ENCODE data around the gene PSAPL1.

PSAPL1 gene

DNA sequence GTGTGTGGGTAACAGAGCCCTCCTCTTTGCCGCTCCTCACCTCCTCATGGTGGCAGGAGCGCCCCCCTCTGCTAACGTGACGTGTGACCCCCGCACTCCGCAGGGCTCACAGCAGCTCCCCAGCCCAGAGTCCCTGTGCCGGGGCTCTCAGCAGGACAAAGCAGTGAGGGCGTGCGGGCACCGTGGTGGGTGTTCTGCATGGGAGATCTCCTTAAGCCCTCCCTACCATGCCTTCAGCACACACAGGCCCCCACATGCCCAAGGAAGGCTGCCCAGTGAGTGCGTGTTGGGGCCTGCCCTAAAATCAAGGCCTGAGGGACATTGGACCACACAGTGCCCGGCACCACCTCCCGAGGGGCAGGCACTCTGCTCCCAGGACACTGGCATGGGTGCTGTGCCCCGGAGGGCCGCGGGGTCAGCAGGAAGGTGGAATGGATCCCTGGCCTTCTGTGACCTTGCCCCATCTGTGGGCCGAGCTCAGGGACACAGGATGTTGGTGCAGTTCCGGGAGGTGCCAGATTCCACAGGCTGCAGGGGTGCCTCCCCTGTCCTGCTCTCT lies 10.1 kb downstream of the PSAPL1 start:
- Histone ChIP-seq H4K20me1 (ENCODE audit: insufficient read depth, low read length) (no peaks in the 10 kb centered on the region; the same call in 1 of the 2 replicates), H3K79me2 (ENCODE audit: insufficient read depth, low read length) (no peaks in the 10 kb centered on the region), H2AFZ (ENCODE audit: low read depth, low read length) (no peak overlapping the region), H3K4me1 (ENCODE audit: insufficient read depth, low read length) (no peaks in the 10 kb centered on the region), H3K4me3 (ENCODE audit: low read depth in 1 of 2, low read length in 2 of 2) (no peak overlapping the region), H3K4me2 (ENCODE audit: insufficient read depth, low read length) (no peak overlapping the region), H3K9ac (ENCODE audit: low read depth, low read length) (no peak overlapping the region), H3K27ac (ENCODE audit: low read length) (no peak overlapping the region), H3K36me3 (ENCODE audit: insufficient read depth, low read length) (no peaks in the 10 kb centered on the region), H3K27me3 (ENCODE audit: insufficient read depth, low read length, poor library complexity) (no peaks in the 10 kb centered on the region), H3K9me3 (ENCODE audit: insufficient read depth, low read length, severe bottlenecking) (no peaks in the 10 kb centered on the region)
- ATAC-seq (ENCODE audit: insufficient read depth, low read depth) (no peak), DNase-seq (no peak)
- TF ChIP-seq CTCF (IDR thresholded peaks at IDR 0.05; ENCODE audit: borderline replicate concordance, extremely low read depth, low read length, poor library complexity, severe bottlenecking) (no peak), EZH2 (IDR thresholded peaks at IDR 0.05; ENCODE audit: borderline replicate concordance, low read depth, low read length, severe bottlenecking) (no peak)

DNA sequence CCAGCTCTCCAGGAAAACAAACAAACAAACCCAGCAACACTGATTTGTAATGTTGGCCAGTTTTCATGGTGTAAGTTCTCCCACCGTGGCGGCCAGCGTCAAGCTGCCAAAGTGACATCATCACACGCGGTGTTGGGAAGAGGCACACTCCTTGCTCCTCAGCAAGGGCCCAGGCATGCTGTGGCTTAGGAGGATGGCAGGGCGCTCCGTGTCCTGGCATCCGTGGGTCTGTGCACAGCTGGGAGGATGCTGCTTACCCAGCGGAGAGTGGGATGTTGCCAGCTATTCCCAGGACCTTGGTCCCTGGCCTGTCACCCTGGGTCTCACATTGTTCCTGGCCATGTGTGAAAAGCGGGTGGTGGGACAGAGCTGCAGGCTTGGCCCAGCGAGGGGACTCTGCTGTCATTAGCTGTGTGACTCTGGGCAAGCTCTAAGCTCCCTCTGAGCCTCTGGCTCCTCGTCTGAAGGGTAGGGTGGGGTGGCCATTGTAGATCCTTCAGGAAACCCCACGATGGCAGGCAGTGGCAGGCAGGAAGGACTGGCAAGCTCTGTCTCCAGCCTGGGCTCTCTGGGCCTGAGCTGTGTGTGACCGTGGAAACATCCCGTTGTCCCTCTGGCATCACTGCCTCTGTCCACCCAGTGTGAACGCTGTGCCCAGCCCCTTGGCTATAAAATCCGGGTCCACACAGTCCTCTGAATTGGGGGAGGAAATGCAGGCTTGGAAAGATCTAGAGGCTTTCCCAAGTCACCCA lies 10.8 kb downstream of the PSAPL1 start:
- ATAC-seq (ENCODE audit: insufficient read depth, low read depth) (no peak), DNase-seq (no peak)
- H2AFZ ChIP-seq (ENCODE audit: low read depth, low read length), result no peak overlapping the region
- no peaks in the 10 kb centered on the region for H3K27me3 ChIP-seq (ENCODE audit: insufficient read depth, low read length, poor library complexity)
- H3K36me3 ChIP-seq (ENCODE audit: insufficient read depth, low read length), result no peaks in the 10 kb centered on the region
- H3K9me3 ChIP-seq (ENCODE audit: insufficient read depth, low read length, severe bottlenecking), result no peaks in the 10 kb centered on the region
- H3K4me3 ChIP-seq (ENCODE audit: low read depth in 1 of 2, low read length in 2 of 2), result no peak overlapping the region
- no peaks in the 10 kb centered on the region for H3K79me2 ChIP-seq (ENCODE audit: insufficient read depth, low read length)
- no peak for TF ChIP-seq EZH2 (IDR thresholded peaks at IDR 0.05; ENCODE audit: borderline replicate concordance, low read depth, low read length, severe bottlenecking)
- no peak for TF ChIP-seq CTCF (IDR thresholded peaks at IDR 0.05; ENCODE audit: borderline replicate concordance, extremely low read depth, low read length, poor library complexity, severe bottlenecking)
- H3K4me2 ChIP-seq (ENCODE audit: insufficient read depth, low read length), result no peak overlapping the region
- no peaks in the 10 kb centered on the region for H3K4me1 ChIP-seq (ENCODE audit: insufficient read depth, low read length)
- H3K27ac ChIP-seq (ENCODE audit: low read length), result no peak overlapping the region
- H4K20me1 ChIP-seq (ENCODE audit: insufficient read depth, low read length), result no peaks in the 10 kb centered on the region; the same call in 1 of the 2 replicates
- no peak overlapping the region for H3K9ac ChIP-seq (ENCODE audit: low read depth, low read length)

GRCh38 chr4:7423391-7423790 lies 11.3 kb downstream of the PSAPL1 start:
- Histone ChIP-seq H3K4me2 (ENCODE audit: insufficient read depth, low read length) (no peak overlapping the region), H4K20me1 (ENCODE audit: insufficient read depth, low read length) (no peaks in the 10 kb centered on the region; the same call in 1 of the 2 replicates), H2AFZ (ENCODE audit: low read depth, low read length) (no peak overlapping the region), H3K27me3 (ENCODE audit: insufficient read depth, low read length, poor library complexity) (no peaks in the 10 kb centered on the region), H3K4me3 (ENCODE audit: low read depth in 1 of 2, low read length in 2 of 2) (no peak overlapping the region), H3K9ac (ENCODE audit: low read depth, low read length) (no peak overlapping the region), H3K79me2 (ENCODE audit: insufficient read depth, low read length) (no peaks in the 10 kb centered on the region), H3K9me3 (ENCODE audit: insufficient read depth, low read length, severe bottlenecking) (no peaks in the 10 kb centered on the region), H3K4me1 (ENCODE audit: insufficient read depth, low read length) (no peaks in the 10 kb centered on the region), H3K36me3 (ENCODE audit: insufficient read depth, low read length) (no peaks in the 10 kb centered on the region), H3K27ac (ENCODE audit: low read length) (no peak overlapping the region)
- DNase-seq (no peak), ATAC-seq (ENCODE audit: insufficient read depth, low read depth) (no peak)
- TF ChIP-seq EZH2 (IDR thresholded peaks at IDR 0.05; ENCODE audit: borderline replicate concordance, low read depth, low read length, severe bottlenecking), result no peak
- TF ChIP-seq CTCF (IDR thresholded peaks at IDR 0.05; ENCODE audit: borderline replicate concordance, extremely low read depth, low read length, poor library complexity, severe bottlenecking), result no peak
